Fibroblast of pulmonary artery (primary cell): ENCODE data around the gene ITGB8.

ENCODE experiments used
- DNase-seq: peaks from one replicate; pipeline ENCODE4 v3.0.0-alpha.2; 2010; ENCODE audit warnings: low read depth
- H3K4me3 ChIP-seq: replicated peaks from 2 replicates; pipeline ENCODE4 v1.5.1; 2011; ENCODE audit warnings: low read depth, mild to moderate bottlenecking, control low read depth, low read length, moderate library complexity
- CTCF ChIP-seq: IDR thresholded peaks from 2 replicates; pipeline ENCODE4 v1.5.1; 2011; ENCODE audit warnings: mild to moderate bottlenecking, control low read depth, low read length, inconsistent platforms; ENCODE audit errors: missing control alignments

Gene ITGB8

GRCh38 chr7:20440472-20441105 lies 109.9 kb downstream of the ITGB8 start:
- DNase-seq = peak; percentile 72
- TF ChIP-seq CTCF = peak; percentile 65
- H3K4me3 ChIP-seq = no peak overlapping the region

GRCh38 chr7:20441346-20441745 lies 110.6 kb downstream of the ITGB8 start:
- H3K4me3 ChIP-seq = no peak overlapping the region
- TF ChIP-seq CTCF = no peak
- DNase-seq = no peak

GRCh38 chr7:20441991-20442441 lies 111.3 kb downstream of the ITGB8 start:
- no peak for TF ChIP-seq CTCF
- no peak for DNase-seq
- H3K4me3 ChIP-seq = no peak overlapping the region

- no peak for TF ChIP-seq CTCF
- DNase-seq = no peak
- H3K4me3 ChIP-seq = no peak overlapping the region
Measured at GRCh38 chr7:20442951-20443350, 112.3 kb downstream of the ITGB8 start.

GRCh38 chr7:20444030-20444800 lies 113.5 kb downstream of the ITGB8 start:
- peak; percentile 17 for DNase-seq
- no peak overlapping the region for H3K4me3 ChIP-seq
- no peak for TF ChIP-seq CTCF

GRCh38 chr7:20447021-20447650 lies 116.4 kb downstream of the ITGB8 start:
- no peak for DNase-seq
- no peak for TF ChIP-seq CTCF
- H3K4me3 ChIP-seq = no peak overlapping the region
